ENCODE measurements around the gene SPEM1.

SPEM1 gene

DNA sequence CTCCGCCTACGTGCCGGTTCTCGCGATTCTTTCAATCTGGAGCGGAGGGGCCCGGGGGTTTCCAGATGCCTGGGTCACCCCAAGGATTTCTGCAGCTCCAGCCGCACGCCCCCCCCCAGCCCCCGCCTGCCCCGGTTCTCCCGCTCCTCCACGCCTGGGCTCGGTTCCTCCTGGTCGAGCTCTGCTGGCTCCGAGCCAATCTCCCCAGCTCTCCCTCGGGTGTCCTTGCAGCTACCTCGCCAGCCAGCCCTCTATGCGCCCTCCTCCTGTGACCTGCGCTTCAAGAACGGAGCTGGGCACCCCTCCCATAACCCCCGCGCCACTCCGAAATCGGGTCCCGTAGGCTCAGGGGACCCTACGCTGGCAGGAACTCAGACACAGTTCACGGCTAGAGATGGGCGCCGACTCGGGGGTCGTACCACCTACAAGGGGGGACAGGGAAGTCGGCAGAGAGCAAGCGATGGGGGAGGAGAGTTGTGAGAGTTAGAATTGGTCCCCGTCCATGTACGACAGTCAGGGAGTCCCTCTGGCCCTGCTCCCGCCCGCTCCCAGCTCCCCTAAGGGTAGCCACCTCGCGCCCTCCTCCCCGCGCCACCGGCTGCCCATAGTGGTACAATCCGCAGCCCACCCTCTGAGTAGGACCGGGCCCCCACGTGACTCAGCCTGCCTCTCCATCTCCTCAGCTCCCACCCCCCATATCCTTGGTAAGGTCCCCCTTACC is 20.1 kb downstream of the SPEM1 start:
- DNase-seq (peak; percentile 73), ATAC-seq (no peak)

- ATAC-seq = no peak
- peak; percentile 53 for DNase-seq
Measured at GRCh38 chr17:7440834-7441195, 20.7 kb downstream of the SPEM1 start.

- DNase-seq = no peak
- ATAC-seq = no peak
Measured at GRCh38 chr17:7441266-7441665, 21.1 kb downstream of the SPEM1 start.

DNA sequence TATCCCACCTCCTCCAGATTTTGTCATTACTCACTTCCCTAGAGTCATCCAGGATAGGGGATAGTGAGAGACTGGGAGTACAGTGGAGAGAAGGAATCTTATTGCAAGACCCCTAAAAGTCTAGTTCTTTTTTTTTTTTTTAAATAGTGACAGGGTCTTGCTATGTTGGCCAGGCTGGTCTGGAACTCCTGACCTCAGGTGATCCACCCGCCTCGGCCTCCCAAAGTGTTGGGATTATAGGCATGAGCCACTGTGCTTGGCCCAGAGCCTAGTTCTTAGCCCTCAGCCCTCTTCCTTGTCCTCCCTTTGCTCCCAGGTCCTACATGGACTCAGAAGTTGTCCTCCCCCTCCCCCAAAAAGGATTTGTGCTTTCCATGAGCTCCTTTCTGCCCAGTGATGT is 22.0 kb downstream of the SPEM1 start:
- ATAC-seq = no peak
- DNase-seq = no peak

GRCh38 chr17:7443499-7444485 is 23.7 kb downstream of the SPEM1 start:
- ATAC-seq (no peak), DNase-seq (no peak)

DNA sequence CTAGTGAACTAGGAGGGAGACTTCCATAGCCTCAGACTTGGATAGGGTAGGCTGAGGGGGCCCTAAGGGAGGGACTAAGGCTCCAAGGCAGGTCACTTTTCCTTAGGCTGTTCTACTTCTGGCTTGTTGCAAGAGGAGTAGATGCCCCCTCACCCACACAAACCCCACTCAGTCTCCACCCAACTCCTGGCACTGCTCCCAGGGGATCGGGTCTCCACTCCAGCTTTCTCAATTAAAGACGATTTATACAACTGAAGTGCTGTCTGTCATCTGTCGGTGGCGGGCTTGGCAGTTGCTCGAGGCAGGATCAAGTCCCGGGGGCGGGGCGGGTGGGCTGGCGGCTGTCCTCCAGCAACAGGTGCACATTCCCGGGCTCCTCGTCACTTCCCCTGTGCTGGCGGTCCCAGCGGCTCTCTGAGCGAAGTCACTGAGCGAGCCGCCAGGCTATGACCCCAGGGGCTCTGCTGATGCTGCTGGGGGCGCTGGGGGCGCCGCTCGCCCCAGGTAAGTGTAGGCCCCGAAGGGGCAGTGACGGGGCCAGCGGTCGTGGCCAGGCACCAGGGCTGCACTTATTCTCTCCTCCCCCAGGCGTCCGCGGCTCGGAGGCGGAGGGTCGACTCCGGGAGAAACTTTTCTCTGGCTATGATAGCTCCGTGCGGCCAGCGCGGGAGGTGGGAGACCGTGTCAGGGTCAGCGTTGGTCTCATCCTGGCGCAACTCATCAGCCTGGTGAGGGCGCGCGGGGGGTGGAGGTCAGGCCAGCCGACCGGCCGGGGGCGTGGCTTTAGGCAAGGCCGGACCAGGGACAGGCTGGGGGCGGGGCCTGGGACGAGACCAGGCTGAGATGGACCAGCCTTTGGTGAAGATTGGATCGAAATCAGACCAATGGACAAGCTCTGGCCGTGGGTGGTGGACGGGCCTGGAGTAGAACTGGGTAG is 24.8 kb downstream of the SPEM1 start, which contains the start of gene CHRNB1:
Gene CHRNB1, plus strand, starts transcription at position 380 of the 937 bp plus-strand sequence. Its CDS starts 67 bp downstream, at position 447.
- DNase-seq = peak; percentile 26
- ATAC-seq = peak; percentile 29

GRCh38 chr17:7445619-7445968 is 25.5 kb downstream of the SPEM1 start:
- DNase-seq (peak; percentile 41), ATAC-seq (peak; percentile 50)

DNA sequence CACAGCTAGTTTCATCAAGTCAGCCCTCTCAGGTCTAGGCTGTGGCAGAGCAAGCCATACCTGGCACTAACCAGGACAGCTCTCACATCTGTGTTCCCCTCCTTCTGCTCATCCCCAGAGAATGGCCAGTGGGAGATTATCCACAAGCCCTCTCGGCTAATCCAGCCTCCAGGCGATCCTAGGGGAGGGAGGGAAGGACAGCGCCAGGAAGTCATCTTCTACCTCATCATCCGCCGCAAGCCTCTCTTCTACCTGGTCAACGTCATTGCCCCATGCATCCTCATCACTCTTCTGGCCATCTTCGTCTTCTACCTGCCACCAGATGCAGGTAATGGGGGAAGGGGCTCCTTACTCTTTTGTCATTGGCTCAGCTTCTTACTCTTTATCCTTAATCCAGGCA is 28.3 kb downstream of the SPEM1 start:
- no peak for ATAC-seq
- DNase-seq = no peak

- DNase-seq (no peak), ATAC-seq (no peak)
Measured at GRCh38 chr17:7459961-7460545, 39.9 kb downstream of the SPEM1 start.

DNA sequence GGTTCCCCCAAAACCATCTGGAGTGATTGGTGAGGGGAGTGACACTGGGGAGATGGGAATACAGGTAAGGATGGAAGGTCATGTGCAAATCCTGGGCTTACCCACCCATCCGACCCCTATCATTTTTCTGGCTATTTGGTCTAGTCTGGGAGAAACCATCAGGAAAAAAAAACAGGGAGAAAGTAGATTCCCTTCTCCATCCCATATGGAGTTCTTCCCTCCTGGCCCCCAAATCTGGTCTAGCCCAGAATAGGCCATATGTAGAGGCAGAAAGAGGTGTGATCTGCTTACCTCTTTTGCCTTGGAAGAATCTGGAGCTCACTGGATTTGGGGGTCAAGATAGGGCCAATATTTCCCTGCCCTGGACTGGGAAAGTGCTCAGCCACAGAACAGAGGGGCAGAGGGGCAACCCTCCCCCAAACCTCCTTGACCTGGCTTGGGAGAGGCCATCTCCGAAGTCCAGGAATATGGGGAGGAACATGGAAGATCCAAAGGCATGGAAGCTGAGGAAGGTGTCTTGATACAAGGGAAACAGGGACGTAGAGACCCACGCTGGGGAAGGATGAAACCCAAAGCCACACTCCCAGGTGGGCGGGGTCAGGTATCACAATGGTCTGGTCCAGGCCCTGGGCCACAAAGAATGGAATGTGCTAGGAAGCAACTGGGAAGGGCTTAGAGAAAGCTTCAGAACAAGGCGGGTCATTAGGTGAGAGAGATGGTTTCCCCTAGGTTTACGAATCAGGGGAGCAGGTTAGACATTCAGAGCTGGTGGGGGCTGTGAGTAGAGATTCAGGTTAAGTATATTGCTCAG is 40.9 kb downstream of the SPEM1 start:
- no peak for DNase-seq
- no peak for ATAC-seq

- DNase-seq = no peak
Measured at GRCh38 chr17:7462474-7463371, 42.6 kb downstream of the SPEM1 start.

GRCh38 chr17:7463372-7463846 is 43.3 kb downstream of the SPEM1 start:
- ATAC-seq (no peak), DNase-seq (no peak)

More at GRCh38 chr17:7462474-7463371, 42.6 kb downstream of the SPEM1 start:
- no peak for ATAC-seq

GRCh38 chr17:7464081-7464480 is 44.0 kb downstream of the SPEM1 start:
- no peak for DNase-seq
- ATAC-seq = no peak

DNA sequence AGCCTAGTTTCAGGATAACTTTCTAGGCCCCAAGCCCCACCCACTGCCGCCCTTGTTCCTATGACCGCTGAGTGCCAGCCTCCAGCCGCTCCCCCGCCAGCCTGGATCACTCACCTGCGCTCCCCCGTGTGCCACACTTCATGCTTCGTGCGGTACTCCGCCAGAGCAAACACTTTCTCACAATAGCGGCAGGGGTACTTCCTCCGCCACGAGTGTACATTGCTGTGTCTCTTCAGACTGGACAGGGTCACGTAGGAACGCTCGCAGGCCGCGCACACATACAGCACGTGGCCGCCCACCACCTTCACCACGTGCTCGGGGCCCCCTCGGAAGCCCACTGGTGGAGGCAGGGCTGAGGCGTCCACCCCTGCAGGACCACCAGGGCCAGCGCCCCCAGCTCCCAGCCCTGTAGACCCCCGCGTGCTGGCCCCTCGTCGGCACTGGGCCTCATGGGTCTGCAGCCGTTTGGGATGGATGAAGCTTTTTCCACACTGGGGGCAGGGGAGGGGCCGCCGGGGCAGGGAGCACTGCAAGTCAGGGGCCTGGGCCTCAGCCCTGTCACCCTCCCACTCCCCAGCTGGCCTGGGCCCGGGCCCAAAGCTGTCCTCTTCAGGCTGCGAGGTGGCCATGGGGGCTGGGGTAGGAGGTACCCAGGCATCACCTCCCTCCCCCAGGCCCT is 45.6 kb downstream of the SPEM1 start:
- ATAC-seq = no peak

DNA sequence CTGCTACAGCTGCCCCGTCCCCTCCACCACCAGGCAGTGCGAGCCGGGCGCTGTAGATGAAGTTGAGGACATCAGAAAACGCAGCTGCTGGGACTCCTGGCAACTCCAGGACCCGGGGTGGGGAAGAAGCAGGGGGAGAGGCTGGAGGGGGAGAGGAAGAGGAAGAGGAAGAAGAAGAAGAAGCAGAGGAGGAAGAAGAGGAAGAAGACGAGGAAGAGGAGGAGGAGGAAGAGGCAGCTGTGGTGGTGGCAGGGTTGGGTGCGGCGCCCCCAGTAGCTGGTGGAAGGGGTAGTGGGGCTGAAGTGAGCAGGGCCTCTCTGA is 46.2 kb downstream of the SPEM1 start:
- ATAC-seq (no peak), DNase-seq (no peak)

More for the DNA sequence above, 45.6 kb downstream of the SPEM1 start:
- no peak for DNase-seq

- DNase-seq (no peak), ATAC-seq (no peak)
Measured at GRCh38 chr17:7466639-7467341, 46.7 kb downstream of the SPEM1 start.

GRCh38 chr17:7467498-7467897 is 47.4 kb downstream of the SPEM1 start:
- ATAC-seq (no peak), DNase-seq (no peak)

DNA sequence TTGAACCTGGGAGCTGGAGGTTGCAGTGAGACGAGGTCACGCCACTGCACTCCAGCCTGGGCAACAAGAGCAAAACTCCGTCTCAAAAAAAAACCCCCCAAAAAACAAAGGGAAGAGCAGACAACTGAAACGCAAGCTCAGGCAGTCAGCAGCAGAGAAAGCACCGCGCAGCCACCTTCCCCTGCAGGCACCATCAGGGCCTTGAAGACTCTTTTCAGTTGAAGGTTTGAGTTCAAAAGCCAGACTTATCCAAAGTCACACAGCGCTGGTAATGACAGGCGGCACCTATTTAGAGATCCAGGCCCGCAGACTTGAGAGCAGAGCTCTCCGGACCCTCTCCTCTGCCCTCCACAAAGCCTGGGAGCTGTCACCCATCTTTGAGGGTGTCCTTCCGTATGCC is 48.2 kb downstream of the SPEM1 start:
- no peak for ATAC-seq
- no peak for DNase-seq

All from stimulated activated naive CD8-positive, alpha-beta T cell treated with anti-CD3 and anti-CD28 coated beads, Interleukin-15, Interleukin-2, amounts not matched to agents 100 U/mL and 50 U/mL, for 24 hours (primary cell).